H1 (cell line): ENCODE data around the gene SPAG4. TPM values are rescaled to one million over a fixed set of nuclear protein-coding genes. Genes with fewer than 3 reads are reported as not detected.
A peak's percentile ranks its signal among the peaks of the same experiment; 100 is the strongest.

Experiments
- ATF2 ChIP-seq: IDR thresholded peaks from 2 replicates; pipeline ENCODE4 v1.6.1; 2012; ENCODE audit warnings: low read length, inconsistent platforms
- BACH1 ChIP-seq: IDR thresholded peaks from 2 replicates; pipeline ENCODE4 v1.6.1; 2012; ENCODE audit warnings: low read length, improper control_type of control experiment
- BCL11A ChIP-seq, 2 experiments: IDR thresholded peaks; one replicate each; pipeline ENCODE4 v1.6.1; 2011; ENCODE audit warnings: low read depth in 2 of 2, low read length in 2 of 2, mild to moderate bottlenecking in 2 of 2
- CBX5 ChIP-seq: fragments of 300-800, 300-1000 bp; sonication (generic); IDR thresholded peaks from 2 replicates; pipeline ENCODE4 v1.7.1; 2016; ENCODE audit warnings: antibody characterized with exemption, low read length, low read depth
- CBX8 ChIP-seq: fragments of 300-800, 300-1000 bp; sonication (generic); IDR thresholded peaks from 2 replicates; pipeline ENCODE4 v1.7.1; 2016; ENCODE audit warnings: low read depth, low read length, borderline replicate concordance
- CEBPB ChIP-seq: IDR thresholded peaks from 2 replicates; pipeline ENCODE4 v1.6.1; 2012; ENCODE audit warnings: low read depth, low read length
- CHD1 ChIP-seq: IDR thresholded peaks from 2 replicates; pipeline ENCODE4 v1.6.1; 2012; ENCODE audit warnings: low read depth, low read length, improper control_type of control experiment
- CHD2 ChIP-seq: IDR thresholded peaks from 2 replicates; pipeline ENCODE4 v1.6.1; 2012; ENCODE audit warnings: low read length, improper control_type of control experiment
- EZH2 ChIP-seq: fragments of 200-600 bp; sonication (generic); IDR thresholded peaks from 2 replicates; pipeline ENCODE4 v1.7.1; 2012; ENCODE audit warnings: low read depth, mild to moderate bottlenecking, moderate library complexity, low read length, inconsistent platforms; ENCODE audit not compliant: severe bottlenecking
- GABPA ChIP-seq: IDR thresholded peaks from 2 replicates; pipeline ENCODE4 v1.6.1; 2011; ENCODE audit warnings: mild to moderate bottlenecking, low read length, moderate library complexity, borderline replicate concordance; ENCODE audit not compliant: insufficient read depth
- GTF2F1 ChIP-seq: IDR thresholded peaks from 2 replicates; pipeline ENCODE4 v1.6.1; 2012; ENCODE audit warnings: low read depth, low read length, improper control_type of control experiment, borderline replicate concordance
- KDM1A ChIP-seq: fragments of 200-600, 300-600 bp; sonication (generic); IDR thresholded peaks from 2 replicates; pipeline ENCODE4 v1.7.1; 2016; ENCODE audit warnings: mild to moderate bottlenecking, low read length, borderline replicate concordance
- POLR2A ChIP-seq, 2 experiments: IDR thresholded peaks; 1 replicate in 1 of 2; 2 replicates in 1 of 2; pipeline ENCODE4 v1.6.1; 2011; ENCODE audit warnings: low read depth in 2 of 2, low read length in 2 of 2, mild to moderate bottlenecking in 2 of 2; ENCODE audit errors: control extremely low read depth in 1 of 2
- POLR2AphosphoS5 ChIP-seq: IDR thresholded peaks from 2 replicates; pipeline ENCODE4 v1.6.1; 2011; ENCODE audit warnings: low read depth, low read length
- RAD21 ChIP-seq, 2 experiments: IDR thresholded peaks in 1 of 2; conservative IDR thresholded peaks in 1 of 2; 2 replicates each; pipeline ENCODE4 v1.6.1; 2011; ENCODE audit warnings: low read depth in 2 of 2, low read length in 2 of 2, improper control_type of control experiment in 1 of 2, inconsistent platforms in 1 of 2, mild to moderate bottlenecking in 1 of 2, moderate library complexity in 1 of 2
- SAP30 ChIP-seq: fragments of 300-600 bp; sonication (generic); IDR thresholded peaks from 2 replicates; pipeline ENCODE4 v1.7.1; 2012; ENCODE audit warnings: low read length, moderate library complexity, mild to moderate bottlenecking, inconsistent platforms; ENCODE audit not compliant: insufficient read depth, insufficient replicate concordance
- SIRT6 ChIP-seq: IDR thresholded peaks from one replicate; pipeline ENCODE4 v1.7.1; 2012; ENCODE audit warnings: low read length, inconsistent platforms
- SUZ12 ChIP-seq: fragments of 200-600 bp; sonication (generic); IDR thresholded peaks from 2 replicates; pipeline ENCODE4 v1.6.1; 2012; ENCODE audit warnings: mild to moderate bottlenecking, inconsistent platforms, low read length, moderate library complexity, mixed read lengths
- TAF1 ChIP-seq: IDR thresholded peaks from 2 replicates; pipeline ENCODE4 v1.6.1; 2011; ENCODE audit warnings: mild to moderate bottlenecking, low read depth, low read length
- TAF7 ChIP-seq: optimal IDR thresholded peaks from 2 replicates; pipeline ENCODE3; 2011; ENCODE audit warnings: low read depth, mild to moderate bottlenecking, inconsistent platforms, low read length, moderate library complexity, borderline replicate concordance
- YY1 ChIP-seq: IDR thresholded peaks from 2 replicates; pipeline ENCODE4 v1.6.1; 2011; ENCODE audit warnings: low read depth, mild to moderate bottlenecking, low read length
- ZNF274 ChIP-seq: IDR thresholded peaks from 2 replicates; pipeline ENCODE4 v1.7.0; 2012; ENCODE audit warnings: low read length, borderline replicate concordance; ENCODE audit errors: extremely low read depth
- polyA plus RNA-seq, 7 experiments: library from polyadenylated mRNA; depleted of rRNA in 3 of 7; stranded (reverse) in 5 of 7; unstranded in 2 of 7; fragments of >200 nt in 5 of 7; fragments of 200-250 nt in 2 of 7; gene quantifications; 1 replicate in 5 of 7; 2 replicates in 1 of 7; 4 replicates in 1 of 7; pipeline versions ENCODE4 v1.2.1 to v1.2.3, GENCODE V29; 2011 to 2013; ENCODE audit warnings: missing spikeins in 2 of 7, mixed read lengths in 2 of 7
- total RNA-seq: library from RNA; stranded (reverse); fragmentation: NEBNext Ultra II Directional; extraction: Animal tissue kit (Norgen Biotek cat#: 25700); gene quantifications from 2 replicates; pipeline ENCODE4 v1.2.1, GENCODE V29; 2021

SPAG4 gene
- total and polyA plus RNA-seq, 2 of the 8 experiments (the other 6 are each of a cell fraction or from before 2014, with no cell fraction given): 2.4 to 6.0 TPM

GRCh38 chr20:35615667-35616464 lies at the start of gene SPAG4 (continued):
- no peak for TF ChIP-seq GABPA
- no peak for TF ChIP-seq SAP30
- TF ChIP-seq YY1: no peak
- no peak for TF ChIP-seq POLR2AphosphoS5
- TF ChIP-seq TAF7: no peak
- peak; percentile 69 for TF ChIP-seq TAF1
- TF ChIP-seq ZNF274: no peak
- no peak for TF ChIP-seq GTF2F1
- no peak for TF ChIP-seq BCL11A (IDR thresholded peaks at IDR 0.05; ENCODE audit: low read depth in 2 of 2, low read length in 2 of 2)
- peak; percentile 84 for TF ChIP-seq ATF2
- TF ChIP-seq POLR2A (IDR thresholded peaks at IDR 0.05; ENCODE audit: control extremely low read depth in 1 of 2, low read depth in 2 of 2, low read length in 2 of 2): peak; percentile 55 to 81
- no peak for TF ChIP-seq CBX5
- no peak for TF ChIP-seq EZH2
- TF ChIP-seq CHD1: no peak
- TF ChIP-seq SUZ12: no peak
- TF ChIP-seq CBX8: no peak
- TF ChIP-seq CHD2: 0 out of 2 replicates have a peak, but pooled peaks have one; percentile 7
- no peak for TF ChIP-seq RAD21 (IDR thresholded peaks at IDR 0.05 in 1 of 2, conservative IDR thresholded peaks at IDR 0.05 in 1 of 2; ENCODE audit: low read depth in 2 of 2, low read length in 2 of 2)
- TF ChIP-seq CEBPB: no peak
- no peak for TF ChIP-seq SIRT6
- no peak for TF ChIP-seq BACH1
- TF ChIP-seq KDM1A: peak; percentile 81; the same call in 1 of the 2 replicates
